HEK293 (cell line): ENCODE results near the gene NOP10.

Source experiments
- CTCF ChIA-PET: fragments of 350-600 bp; formaldehyde crosslinking; extraction: SDS; loops from one replicate; lab custom pipeline; 2021; ENCODE audit warnings: antibody characterized with exemption; lab: Yijun Ruan, JAX
- POLR2A ChIA-PET: fragments of 300-600 bp; formaldehyde crosslinking; extraction: SDS; loops from one replicate; lab custom pipeline; 2020; ENCODE audit warnings: antibody characterized with exemption, inconsistent platforms; lab: Yijun Ruan, JAX
- H3K27ac ChIP-seq: fragments of 200-500 bp; sonication (Bioruptor generic); 2 replicates; pipeline ENCODE4 v1.5.1; 2014; ENCODE audit warnings: low read depth, low read length, control low read depth, inconsistent platforms; ENCODE audit errors: extremely low read depth
- H3K36me3 ChIP-seq, 2 experiments: fragments of 200-500 bp in 1 of 2; sonication (Bioruptor generic) in 1 of 2; 1 replicate in 1 of 2; 2 replicates in 1 of 2; pipeline ENCODE4 v1.5.1; 2014 to 2017; ENCODE audit warnings: inconsistent platforms in 2 of 2, low read length in 2 of 2; ENCODE audit not compliant: control insufficient read depth in 2 of 2, insufficient read depth in 1 of 2
- H3K4me1 ChIP-seq: fragments of 200-500 bp; sonication (Bioruptor generic); 2 replicates; pipeline ENCODE4 v1.5.1; 2014; ENCODE audit warnings: mild to moderate bottlenecking, low read length, inconsistent platforms; ENCODE audit not compliant: control insufficient read depth, insufficient read depth
- H3K4me3 ChIP-seq: 2 replicates; pipeline ENCODE4 v1.5.1; 2011; ENCODE audit warnings: low read depth, mild to moderate bottlenecking, control low read depth, low read length, moderate library complexity
- H3K9me3 ChIP-seq: fragments of 200-500 bp; sonication (Bioruptor generic); 2 replicates; pipeline ENCODE4 v1.5.1; 2014; ENCODE audit warnings: low read depth, low read length, inconsistent platforms; ENCODE audit not compliant: control insufficient read depth, insufficient read depth
- GLI2 ChIP-seq: fragments of 450-650 bp; formaldehyde crosslinking; IDR thresholded peaks from 2 replicates; pipeline ENCODE4; 2017; ENCODE audit warnings: missing biosample characterization, missing genetic modification characterization, low read depth, borderline replicate concordance
- GLIS1 ChIP-seq: fragments of 450-650 bp; formaldehyde crosslinking; IDR thresholded peaks from 2 replicates; pipeline ENCODE4 v1.5.1; 2016; ENCODE audit warnings: missing biosample characterization, missing genetic modification characterization
- HIC1 ChIP-seq: fragments of 450-650 bp; formaldehyde crosslinking; IDR thresholded peaks from 2 replicates; pipeline ENCODE4 v1.5.1; 2016; ENCODE audit warnings: missing biosample characterization, missing genetic modification characterization
- IKZF3 ChIP-seq: fragments of 450-650 bp; IDR thresholded peaks from 2 replicates; pipeline ENCODE4 v1.5.0; 2018; ENCODE audit warnings: missing biosample characterization, mild to moderate bottlenecking, missing genetic modification characterization, moderate library complexity
- KLF1 ChIP-seq: fragments of 450-650 bp; formaldehyde crosslinking; IDR thresholded peaks from 2 replicates; pipeline ENCODE4 v1.5.1; 2016; ENCODE audit warnings: missing biosample characterization, missing genetic modification characterization
- SALL2 ChIP-seq: fragments of 450-650 bp; formaldehyde crosslinking; IDR thresholded peaks from 2 replicates; pipeline ENCODE4 v1.5.0; 2017; ENCODE audit warnings: missing biosample characterization, mild to moderate bottlenecking, missing genetic modification characterization, borderline replicate concordance
- ZFP37 ChIP-seq: fragments of 450-650 bp; formaldehyde crosslinking; IDR thresholded peaks from 2 replicates; pipeline ENCODE4 v1.5.1; 2016; ENCODE audit warnings: missing biosample characterization, missing genetic modification characterization
- ZNF10 ChIP-seq: fragments of 450-650 bp; formaldehyde crosslinking; IDR thresholded peaks from 2 replicates; pipeline ENCODE4 v1.5.1; 2017; ENCODE audit warnings: missing biosample characterization, missing genetic modification characterization
- ZNF133 ChIP-seq: fragments of 450-650 bp; formaldehyde crosslinking; IDR thresholded peaks from 2 replicates; pipeline ENCODE4 v1.5.1; 2016; ENCODE audit warnings: missing biosample characterization, missing genetic modification characterization
- ZNF169 ChIP-seq: fragments of 450-650 bp; formaldehyde crosslinking; IDR thresholded peaks from 2 replicates; pipeline ENCODE4 v1.5.1; 2016; ENCODE audit warnings: missing biosample characterization, missing genetic modification characterization
- ZNF223 ChIP-seq: fragments of 450-650 bp; formaldehyde crosslinking; IDR thresholded peaks from 2 replicates; pipeline ENCODE4 v1.5.1; 2016; ENCODE audit warnings: missing biosample characterization, missing genetic modification characterization
- ZNF23 ChIP-seq: fragments of 450-650 bp; formaldehyde crosslinking; IDR thresholded peaks from 2 replicates; pipeline ENCODE4 v1.5.1; 2016; ENCODE audit warnings: missing biosample characterization, missing genetic modification characterization, borderline replicate concordance
- ZNF239 ChIP-seq: fragments of 450-650 bp; formaldehyde crosslinking; IDR thresholded peaks from 2 replicates; pipeline ENCODE4 v1.5.1; 2016; ENCODE audit warnings: missing biosample characterization, missing genetic modification characterization
- ZNF24 ChIP-seq: fragments of 450-650 bp; formaldehyde crosslinking; IDR thresholded peaks from 2 replicates; pipeline ENCODE4 v1.5.1; 2016; ENCODE audit warnings: missing biosample characterization, missing genetic modification characterization
- ZNF302 ChIP-seq: fragments of 450-650 bp; formaldehyde crosslinking; IDR thresholded peaks from 2 replicates; pipeline ENCODE4 v1.5.1; 2016; ENCODE audit warnings: missing biosample characterization, missing genetic modification characterization, low read depth
- ZNF362 ChIP-seq: fragments of 450-650 bp; formaldehyde crosslinking; IDR thresholded peaks from 2 replicates; pipeline ENCODE4 v1.5.1; 2016; ENCODE audit warnings: missing biosample characterization, missing genetic modification characterization
- ZNF433 ChIP-seq: fragments of 450-650 bp; formaldehyde crosslinking; IDR thresholded peaks from 2 replicates; pipeline ENCODE4 v1.5.1; 2016; ENCODE audit warnings: missing biosample characterization, missing genetic modification characterization, low read depth
- ZNF488 ChIP-seq: fragments of 450-650 bp; formaldehyde crosslinking; IDR thresholded peaks from 2 replicates; pipeline ENCODE4 v1.5.1; 2016; ENCODE audit warnings: missing biosample characterization, missing genetic modification characterization
- ZNF501 ChIP-seq: fragments of 450-650 bp; formaldehyde crosslinking; IDR thresholded peaks from 2 replicates; pipeline ENCODE4 v1.5.1; 2016; ENCODE audit warnings: missing biosample characterization, missing genetic modification characterization
- ZNF514 ChIP-seq: fragments of 450-650 bp; formaldehyde crosslinking; IDR thresholded peaks from 2 replicates; pipeline ENCODE4 v1.5.1; 2016; ENCODE audit warnings: missing biosample characterization, missing genetic modification characterization
- ZNF555 ChIP-seq: fragments of 450-650 bp; formaldehyde crosslinking; conservative IDR thresholded peaks from 2 replicates; pipeline ENCODE4 v1.5.1; 2017; ENCODE audit warnings: missing biosample characterization, mild to moderate bottlenecking, missing genetic modification characterization, inconsistent platforms
- ZNF561 ChIP-seq: fragments of 450-650 bp; IDR thresholded peaks from 2 replicates; pipeline ENCODE4 v1.5.1; 2018; ENCODE audit warnings: missing biosample characterization, missing genetic modification characterization, borderline replicate concordance
- ZNF600 ChIP-seq: fragments of 450-650 bp; formaldehyde crosslinking; IDR thresholded peaks from 2 replicates; pipeline ENCODE4 v1.5.1; 2016; ENCODE audit warnings: missing biosample characterization, missing genetic modification characterization
- ZNF654 ChIP-seq: fragments of 450-650 bp; formaldehyde crosslinking; IDR thresholded peaks from 2 replicates; pipeline ENCODE4 v1.5.1; 2016; ENCODE audit warnings: low read depth, missing biosample characterization, missing genetic modification characterization
- ZNF768 ChIP-seq: fragments of 450-650 bp; formaldehyde crosslinking; IDR thresholded peaks from 2 replicates; pipeline ENCODE4 v1.5.1; 2018; ENCODE audit warnings: missing biosample characterization, mild to moderate bottlenecking, missing genetic modification characterization
- ZNF791 ChIP-seq: fragments of 450-650 bp; formaldehyde crosslinking; IDR thresholded peaks from 2 replicates; pipeline ENCODE4 v1.5.1; 2016; ENCODE audit warnings: missing biosample characterization, missing genetic modification characterization
- ZNF837 ChIP-seq: fragments of 450-650 bp; formaldehyde crosslinking; IDR thresholded peaks from 2 replicates; pipeline ENCODE4 v1.5.1; 2016; ENCODE audit warnings: missing biosample characterization, missing genetic modification characterization
- ZSCAN4 ChIP-seq: fragments of 450-650 bp; formaldehyde crosslinking; IDR thresholded peaks from 2 replicates; pipeline ENCODE4 v1.5.1; 2017; ENCODE audit warnings: missing biosample characterization, missing genetic modification characterization

NOP10 gene

GRCh38 chr15:34370129-34370528, 27.2 kb upstream of the NOP10 start:
- Histone ChIP-seq H3K9me3 (no peaks in the 10 kb centered on the region), H3K36me3 (no peaks in the 10 kb centered on the region), H3K4me3 (no peak overlapping the region), H3K4me1 (no peaks in the 10 kb centered on the region; the same call in 1 of the 2 replicates), H3K27ac (no peak overlapping the region)
- ChIA-PET CTCF (no interaction called here), POLR2A (no interaction called here)
- TF ChIP-seq ZNF555 (tag by site-specific recombination) = no peak
- TF ChIP-seq ZNF223 (tag by site-specific recombination) = no peak
- no peak for TF ChIP-seq ZNF133 (tag by site-specific recombination)
- no peak for TF ChIP-seq ZNF23
- no peak for TF ChIP-seq GLI2 (tag by site-specific recombination)
- TF ChIP-seq ZNF488 (tag by site-specific recombination) = no peak
- no peak for TF ChIP-seq ZNF791 (tag by site-specific recombination)

- CTCF ChIA-PET = interaction anchor here (0.6 to 2.4 kb wide), 10 partner anchors 9 to 1582 kb away, joined by 3 to 15 read pairs (median 4); partner anchors contain the start of genes KATNBL1, NOP10 and NUTM1
- no peaks in the 10 kb centered on the region; the same call in 1 of the 2 replicates for H3K4me1 ChIP-seq
- H3K9me3 ChIP-seq = no peaks in the 10 kb centered on the region
- H3K4me3 ChIP-seq = peak within 1 kb of the TSS; percentile 69
- peak within 1 kb of the TSS; percentile 92 for H3K27ac ChIP-seq
- peaks cover 0 to 16% of the 10 kb centered on the region in 2 experiments; a peak in 1 of 3 replicates for H3K36me3 ChIP-seq
- POLR2A ChIA-PET = interaction anchor here (1.0 to 2.2 kb wide), 7 partner anchors 9 to 220 kb away, joined by 3 to 14 read pairs (median 4); partner anchors contain the start of genes GOLGA8B, NOP10, NUTM1 and SLC12A6
- peak; percentile 32; the same call in 1 of the 2 replicates for TF ChIP-seq ZNF24 (tag by site-specific recombination)
- peak; percentile 90 for TF ChIP-seq ZFP37
- no peak for TF ChIP-seq IKZF3 (tag by site-specific recombination)
- TF ChIP-seq ZNF837 (tag by site-specific recombination) = no peak
- TF ChIP-seq ZNF514 = no peak
- TF ChIP-seq ZNF433 (tag by site-specific recombination) = no peak
- TF ChIP-seq KLF1 (tag by site-specific recombination) = peak; percentile 62
- TF ChIP-seq GLIS1 (tag by site-specific recombination) = no peak; the same call in 1 of the 2 replicates
- peak; percentile 85 for TF ChIP-seq ZNF600
- TF ChIP-seq ZNF768 (tag by site-specific recombination) = no peak
- no peak for TF ChIP-seq ZNF169 (tag by site-specific recombination)
- TF ChIP-seq HIC1 (tag by site-specific recombination) = peak; percentile 19; the same call in 1 of the 2 replicates
- TF ChIP-seq ZNF239 (tag by site-specific recombination) = no peak
- no peak for TF ChIP-seq ZNF133 (tag by site-specific recombination)
- no peak for TF ChIP-seq ZNF302
- no peak for TF ChIP-seq ZNF561 (tag by site-specific recombination)
- no peak for TF ChIP-seq ZNF362 (tag by site-specific recombination)
- TF ChIP-seq ZNF654 = peak; percentile 31
- no peak for TF ChIP-seq ZNF10
- no peak for TF ChIP-seq SALL2
- peak; percentile 84; the same call in 1 of the 2 replicates for TF ChIP-seq ZNF501 (tag by site-specific recombination)
- TF ChIP-seq ZSCAN4 = peak; percentile 30; the same call in 1 of the 2 replicates
Measured at GRCh38 chr15:34367101-34368081, 24.5 kb upstream of the NOP10 start, which contains the start of gene LPCAT4. Gene LPCAT4, minus strand, starts transcription at chr15:34367196. Its CDS starts 96 bp downstream, at chr15:34367100.
